Measurements from ENCODE around the gene NXPH3.

Gene NXPH3

DNA sequence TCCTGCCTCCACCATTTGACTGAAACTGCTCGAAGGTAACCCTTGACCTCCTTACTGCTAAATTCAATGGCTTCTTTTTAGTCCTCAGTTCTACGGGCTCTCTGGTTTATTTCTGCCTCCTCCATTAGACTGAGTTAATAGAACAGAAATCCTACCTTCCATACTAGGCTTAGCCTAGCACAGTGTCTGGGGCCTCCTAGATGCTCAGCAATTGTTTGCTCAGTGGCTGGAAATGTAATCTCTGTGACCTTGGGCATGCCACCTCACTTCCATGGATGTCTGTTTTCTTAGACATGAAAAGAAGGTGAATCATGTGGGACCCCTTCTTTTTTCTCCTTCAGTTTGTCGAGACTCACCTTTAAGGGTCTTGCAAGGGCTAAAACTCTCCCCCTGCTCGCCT lies 19.7 kb downstream of the NXPH3 start:
- no peak for DNase-seq

DNA sequence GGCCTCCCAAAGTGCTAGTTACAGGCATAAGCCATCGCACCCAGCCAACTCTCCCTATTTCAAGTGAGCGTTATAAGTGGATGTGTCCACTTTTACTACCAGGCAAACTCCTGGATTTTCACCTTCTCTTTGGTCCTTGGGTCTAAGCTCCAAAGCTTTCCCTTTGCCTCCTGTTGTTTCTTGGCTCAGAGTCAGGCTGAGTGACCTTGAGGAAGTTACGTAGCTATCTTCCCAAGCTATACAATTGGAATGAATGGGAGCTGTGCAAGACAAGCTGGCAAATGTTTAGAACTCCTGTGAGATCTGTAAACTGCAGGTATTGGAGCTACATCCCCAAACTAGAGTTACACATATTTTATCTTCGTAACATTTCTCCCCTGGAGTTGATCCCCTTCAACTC lies 20.3 kb downstream of the NXPH3 start:
- DNase-seq, result no peak

- DNase-seq, result peak in 1 of 2 donors; percentile 16
These were observed 21.1 kb downstream of the NXPH3 start for GRCh38 chr17:49596613-49597244.

DNA sequence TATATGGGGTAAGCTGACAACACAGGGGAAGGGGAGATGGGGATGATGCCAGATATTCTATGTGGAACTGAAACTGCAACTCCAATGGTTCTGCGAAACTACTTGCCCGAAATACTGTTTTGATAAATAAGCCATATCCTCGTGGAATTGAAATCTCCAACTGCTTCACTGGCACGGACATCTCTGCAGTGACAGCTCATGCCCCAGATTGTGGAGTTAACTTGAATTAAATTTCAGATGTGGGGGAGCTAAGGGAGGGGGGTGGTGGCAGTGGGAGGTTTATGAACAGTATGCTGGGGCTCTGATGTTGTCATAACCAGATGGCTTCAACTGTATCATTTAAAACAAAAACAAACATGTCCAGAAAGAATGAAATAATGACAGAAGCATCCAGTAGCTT lies 21.8 kb downstream of the NXPH3 start:
- DNase-seq, result no peak

DNA sequence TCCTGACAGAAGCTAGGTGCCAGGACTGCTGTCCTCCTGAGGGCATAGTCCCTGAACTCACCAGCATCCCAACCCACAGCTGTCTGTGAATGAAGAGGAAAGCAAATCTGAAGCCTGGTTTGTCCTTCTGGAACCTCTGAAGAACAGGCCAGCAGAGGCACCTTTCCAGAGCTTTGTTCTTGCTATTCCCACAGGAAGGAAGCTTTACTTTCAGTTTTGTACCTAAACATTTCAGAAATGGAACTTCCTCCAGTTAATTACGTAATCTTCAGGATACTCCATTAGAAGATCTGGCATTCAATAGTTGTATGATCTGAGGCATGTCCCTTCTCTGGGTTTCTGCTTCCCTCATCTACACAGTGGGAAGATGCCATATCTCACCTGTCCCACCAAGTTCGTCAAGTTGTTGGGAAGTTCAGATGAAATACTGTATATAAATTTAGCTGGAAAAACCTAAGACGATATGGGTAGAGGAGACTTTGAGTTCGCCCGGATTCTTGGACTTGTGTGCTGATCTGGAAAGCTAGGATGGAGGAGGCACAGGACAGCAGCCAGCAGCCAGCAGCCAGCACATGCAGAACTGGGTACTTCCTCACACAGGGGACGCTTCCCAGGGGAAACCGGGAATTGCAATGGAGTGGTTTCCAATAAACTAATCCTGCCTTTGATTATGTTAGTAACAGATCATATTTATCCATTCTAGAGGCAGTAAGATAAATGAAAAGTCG lies 22.4 kb downstream of the NXPH3 start:
- no peak for DNase-seq

DNA sequence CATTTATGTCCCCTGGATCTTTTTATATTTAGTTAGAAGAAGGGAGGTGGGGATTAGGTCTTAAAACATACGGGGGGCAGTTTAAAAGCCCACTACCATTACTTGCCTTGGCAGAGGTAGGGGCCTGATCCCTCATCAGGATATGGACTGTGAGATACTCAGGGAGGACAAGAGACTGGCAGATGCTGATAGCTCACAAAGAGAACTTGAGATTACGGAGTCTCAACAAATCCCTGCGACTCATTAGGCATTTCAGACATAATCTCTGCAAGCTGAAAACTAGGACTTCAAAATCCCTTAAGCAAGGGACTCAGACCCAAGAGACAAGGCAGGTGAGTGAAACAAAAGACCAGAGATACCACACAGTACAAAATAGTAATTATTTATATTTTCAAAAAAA lies 23.2 kb downstream of the NXPH3 start:
- DNase-seq, result no peak

DNA sequence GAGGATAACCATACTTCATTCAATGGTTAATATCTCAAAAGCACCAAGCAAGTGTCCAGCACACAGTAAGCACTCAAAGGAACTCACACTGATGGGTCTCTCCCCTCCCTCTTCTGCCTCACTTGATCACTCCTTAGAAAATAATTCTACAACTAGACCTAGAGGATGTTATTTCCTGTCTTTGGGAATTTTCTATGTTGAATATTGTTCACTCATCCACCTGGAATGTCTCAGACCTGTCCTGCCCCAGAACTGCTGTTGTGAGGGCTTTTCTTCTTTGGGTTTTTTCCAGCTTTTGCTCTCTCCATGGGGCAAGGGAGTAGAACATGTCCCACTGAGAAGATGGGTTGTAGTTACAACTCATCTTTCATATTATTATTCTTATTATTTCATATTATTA lies 25.3 kb downstream of the NXPH3 start:
- DNase-seq, result no peak

DNA sequence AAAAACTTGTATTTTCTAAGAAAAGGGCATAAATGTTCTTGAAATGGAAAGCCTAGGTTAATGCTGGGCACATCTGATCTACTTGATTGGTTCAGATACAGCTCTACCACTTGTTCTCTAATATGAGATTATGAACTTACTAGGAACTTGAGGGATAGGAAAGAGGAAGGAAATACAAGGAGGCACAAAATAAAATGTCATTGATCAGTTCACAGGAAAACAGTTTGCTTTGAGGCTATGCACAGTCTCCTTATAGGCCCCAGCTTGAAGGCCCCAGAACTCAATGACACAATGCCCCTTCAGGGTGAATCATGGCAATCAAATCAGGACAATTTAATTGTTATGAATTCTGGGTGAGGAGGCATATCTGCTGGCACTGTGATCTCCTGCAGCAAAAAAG lies 27.1 kb downstream of the NXPH3 start:
- no peak for DNase-seq

- DNase-seq, result peak in 1 of 2 donors; percentile 16
These were observed 27.6 kb downstream of the NXPH3 start for GRCh38 chr17:49603238-49603637.

DNA sequence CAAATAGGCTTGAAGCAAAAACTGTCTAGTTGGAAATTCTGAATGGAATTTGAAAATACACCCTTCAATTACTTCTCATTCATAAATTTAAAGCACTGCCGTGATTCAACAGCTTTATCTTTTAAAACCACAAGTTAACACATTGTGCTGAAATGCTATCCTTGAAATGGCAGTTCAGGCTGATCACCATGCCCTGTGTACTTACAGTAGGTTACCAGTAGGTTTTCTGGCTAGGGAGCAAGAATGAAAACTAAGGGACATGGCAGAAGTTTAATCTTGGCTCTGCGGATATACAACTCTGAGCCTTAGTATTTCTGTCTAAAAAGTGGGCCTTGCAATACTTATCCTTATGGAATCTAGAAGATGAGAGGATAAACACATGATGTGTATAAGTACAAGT lies 28.0 kb downstream of the NXPH3 start:
- DNase-seq, result no peak

DNA sequence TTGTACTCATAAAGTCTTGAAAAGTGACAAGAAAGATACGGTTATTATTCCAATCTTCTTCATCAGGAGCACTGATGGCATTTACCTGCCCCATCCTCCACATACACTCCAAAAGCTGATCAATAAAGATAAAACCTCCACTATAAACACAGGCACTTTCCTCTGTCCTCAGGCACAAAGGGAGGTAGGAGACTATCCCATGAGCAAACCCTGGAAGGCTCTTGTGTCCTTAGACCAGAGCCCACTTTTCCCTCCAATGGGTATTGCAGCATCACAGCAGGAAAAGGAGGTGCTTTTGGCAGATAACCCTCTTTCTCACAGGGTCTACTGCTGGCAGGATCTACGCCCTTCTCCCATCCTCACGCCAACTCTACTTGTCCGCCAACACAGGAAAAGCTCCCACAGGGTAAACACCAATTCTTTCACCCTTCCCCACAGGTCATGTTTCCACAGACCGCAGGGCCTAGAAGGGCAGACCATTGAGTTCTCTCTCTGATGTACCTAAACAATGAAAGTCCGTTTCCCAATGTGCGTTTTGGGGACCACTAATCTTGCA lies 28.7 kb downstream of the NXPH3 start:
- DNase-seq, result no peak

DNA sequence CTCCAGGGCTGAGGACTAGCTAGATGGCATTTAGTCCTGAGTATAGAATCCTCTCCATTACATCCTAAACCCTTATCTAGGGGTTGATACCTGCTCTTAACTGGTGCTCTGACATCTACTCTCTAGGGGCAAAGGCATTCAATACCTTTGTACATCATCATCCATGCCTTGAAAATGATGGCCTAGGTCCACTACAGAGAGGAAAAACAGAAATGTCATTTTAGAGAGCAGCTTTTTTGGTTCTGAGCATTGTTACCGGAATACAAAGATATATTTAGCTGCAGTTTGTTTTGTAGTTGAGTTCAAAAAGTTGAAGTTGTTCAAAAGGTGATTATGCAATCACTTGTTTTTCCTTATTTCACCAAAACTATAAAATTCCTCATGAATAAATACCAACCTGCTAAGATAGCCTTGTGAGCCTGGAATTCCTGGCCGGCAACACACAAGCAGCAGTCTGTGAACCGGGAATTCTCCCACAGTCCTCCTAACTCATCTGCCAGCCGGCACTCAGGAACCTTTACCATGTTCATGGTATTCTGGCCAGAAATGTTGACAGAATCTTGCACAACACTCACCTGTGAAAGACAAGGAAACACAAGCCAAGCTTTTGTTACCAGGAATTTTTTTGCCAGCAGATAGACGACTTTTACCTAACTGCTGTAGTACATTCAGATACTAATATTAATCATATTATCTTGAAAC lies 35.4 kb downstream of the NXPH3 start:
- DNase-seq, result no peak

- no peak for DNase-seq
These were observed 37.1 kb downstream of the NXPH3 start for GRCh38 chr17:49612726-49613125.

DNA sequence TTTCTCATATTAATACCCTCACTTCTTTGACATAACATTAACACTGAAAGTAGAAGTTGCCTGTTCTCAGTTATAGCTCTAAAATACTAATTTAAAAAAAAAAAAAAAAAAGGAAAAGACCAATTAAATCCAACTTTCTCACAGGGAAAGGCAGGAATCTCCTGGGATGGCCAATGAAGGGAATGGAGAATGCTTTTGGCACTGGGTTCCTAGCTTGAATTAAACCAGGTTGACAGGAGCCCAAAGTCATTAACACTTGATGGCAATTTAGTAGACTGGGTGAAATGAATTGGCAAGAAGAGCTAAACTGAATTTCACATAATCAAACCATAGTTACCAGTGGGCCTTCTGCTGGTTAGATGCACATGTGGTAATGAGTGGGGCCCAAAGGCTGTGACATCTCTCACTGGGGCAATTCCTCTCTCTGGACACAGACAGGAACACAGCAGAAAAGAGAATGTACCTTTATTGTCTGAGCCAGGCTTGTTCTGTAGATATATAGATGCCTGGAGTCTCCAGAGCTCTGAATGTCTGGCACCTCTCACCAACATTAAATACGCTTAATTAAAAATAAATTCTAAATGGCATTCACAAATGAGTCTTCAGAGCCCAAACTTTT lies 37.6 kb downstream of the NXPH3 start:
- DNase-seq, result no peak

DNA sequence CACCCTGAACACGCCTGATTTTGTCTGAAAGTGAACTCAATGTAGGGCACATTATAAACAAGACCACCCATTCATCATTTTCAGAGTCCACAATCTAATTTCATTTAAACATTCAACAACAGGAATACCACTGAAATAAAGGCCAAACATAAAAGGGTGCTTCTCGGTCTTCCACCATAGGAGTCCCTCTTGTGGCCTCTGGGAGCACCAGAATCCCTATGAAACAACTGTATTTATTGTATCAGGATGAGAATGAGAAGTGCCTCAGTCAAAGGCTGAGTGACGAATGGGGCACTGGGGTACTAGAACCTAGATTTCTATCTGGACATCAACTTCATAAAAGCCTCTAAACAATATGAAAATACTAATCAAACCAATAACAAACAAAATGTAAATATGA lies 40.4 kb downstream of the NXPH3 start:
- DNase-seq, result peak in 1 of 2 donors; percentile 4

GRCh38 chr17:49616601-49617131 lies 41.0 kb downstream of the NXPH3 start:
- peak in 1 of 2 donors; percentile 54 for DNase-seq

DNA sequence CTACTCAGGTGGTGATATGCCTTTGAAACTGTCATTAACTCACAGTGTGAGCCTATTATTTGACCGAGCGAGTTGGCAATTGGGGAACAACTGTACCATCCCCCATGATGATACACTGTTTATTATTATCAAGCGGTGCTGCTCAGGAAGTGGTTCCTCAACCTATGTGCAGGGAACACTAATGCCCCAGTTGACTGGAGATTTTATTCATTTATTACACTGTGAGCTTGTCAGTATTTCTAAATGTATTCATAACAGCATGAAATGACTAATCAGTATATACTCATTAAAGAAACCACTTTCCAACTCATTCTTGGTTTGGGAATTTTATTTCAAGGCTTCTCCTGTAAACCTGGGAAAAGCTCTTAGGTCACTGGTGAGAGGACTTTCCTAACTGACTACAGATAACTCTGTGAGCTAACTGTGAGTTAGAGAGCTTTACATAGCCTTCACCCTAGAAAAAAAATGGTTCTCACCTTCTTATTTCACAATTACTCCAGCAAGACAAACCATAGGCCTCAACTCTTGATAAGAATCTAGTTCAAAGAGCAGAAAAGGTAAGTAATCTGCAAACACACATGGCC lies 42.4 kb downstream of the NXPH3 start:
- no peak for DNase-seq

DNA sequence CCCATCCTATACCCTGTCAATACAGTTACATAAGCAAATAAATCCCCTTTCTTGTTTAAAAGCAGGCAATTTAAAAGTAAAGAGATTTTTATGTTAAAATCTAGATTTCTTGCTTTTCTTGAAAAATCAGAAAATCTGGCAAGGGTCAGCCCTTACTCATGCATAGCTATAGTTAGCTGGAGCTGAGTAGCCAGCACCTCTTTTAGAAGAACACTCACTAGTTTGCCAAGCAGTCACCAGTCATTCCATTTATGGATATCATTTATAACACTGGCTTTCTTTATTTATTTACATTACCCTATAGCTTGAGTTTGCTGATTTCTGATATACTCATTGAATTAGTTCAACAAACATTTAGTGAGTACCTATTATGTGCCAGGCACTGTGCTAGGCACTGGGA lies 45.7 kb downstream of the NXPH3 start:
- no peak for DNase-seq

GRCh38 chr17:49621946-49622529 lies 46.4 kb downstream of the NXPH3 start:
- DNase-seq, result no peak

GRCh38 chr17:49624896-49625295 lies 49.2 kb downstream of the NXPH3 start:
- no peak for DNase-seq

DNA sequence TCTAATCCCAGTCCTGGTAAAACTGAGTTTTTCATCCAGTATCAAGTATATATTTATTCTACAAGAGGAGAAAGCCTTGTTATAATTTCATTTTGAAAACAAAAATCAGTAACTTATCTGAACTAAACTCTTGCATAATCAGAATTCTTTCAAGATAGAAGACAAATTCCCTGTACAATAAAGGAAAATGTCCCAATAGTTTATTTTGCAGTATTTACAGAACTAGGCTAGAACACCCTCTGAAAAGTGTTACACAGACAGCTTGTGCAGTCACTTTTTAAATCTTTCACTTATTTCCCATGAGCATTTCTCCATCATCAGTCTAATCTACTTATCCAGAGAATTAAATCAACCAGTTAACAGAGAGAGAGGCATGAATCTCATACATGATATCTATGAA lies 53.8 kb downstream of the NXPH3 start:
- DNase-seq, result no peak
